ENCODE data around the gene DDX42. TPM values are rescaled to one million over a fixed set of nuclear protein-coding genes. Genes with fewer than 3 reads are reported as not detected.
A peak's percentile ranks its signal among the peaks of the same experiment; 100 is the strongest.
"Not testable (repeated sequence)": the region's sequence is repeated elsewhere in the genome, so short reads cannot be mapped to it uniquely, and the experiment has no call there.

The DDX42 gene
- total RNA-seq, 1 experiment from 2014 or later, result 128 TPM

GRCh38 chr17:63843387-63843888 is 69.5 kb downstream of the DDX42 start:
- ChIA-PET CTCF (interaction anchor here (0.6 to 2.3 kb wide), 8 partner anchors 9 to 381 kb away, joined by 3 to 9 read pairs (median 4); partner anchors contain the start of gene GH2), POLR2A (interaction anchor here (0.6 to 1.2 kb wide), 2 partner anchors 17 to 447 kb away, joined by 7 to 8 read pairs; no protein-coding TSS in a partner anchor)
- peaks cover 36% of the 10 kb centered on the region for H3K27me3 Mint-ChIP-seq (ENCODE audit: low read depth)
- H3K4me1 Mint-ChIP-seq, result peaks cover 31% of the 10 kb centered on the region
- peak overlapping the region; percentile 84 for H3K27ac Mint-ChIP-seq
- not testable (repeated sequence) for H3K9me3 Mint-ChIP-seq; ATAC-seq; DNase-seq (ENCODE audit: low spot score); H3K36me3 Mint-ChIP-seq
- peak overlapping the region; percentile 78 for H3K4me3 Mint-ChIP-seq

- ChIA-PET POLR2A (interaction anchor here (0.6 to 1.2 kb wide), 2 partner anchors 18 to 448 kb away, joined by 7 to 8 read pairs; no protein-coding TSS in a partner anchor), CTCF (interaction anchor here (0.6 to 2.3 kb wide), 4 partner anchors 12 to 380 kb away, joined by 3 to 9 read pairs (median 3); no protein-coding TSS in a partner anchor)
- peaks cover 42% of the 10 kb centered on the region for H3K27me3 Mint-ChIP-seq (ENCODE audit: low read depth)
- TF ChIP-seq JAZF1 (CRISPR knock-in tag; IDR thresholded peaks at IDR 0.05), result no peak
- no peak for TF ChIP-seq AR (CRISPR knock-in tag; IDR thresholded peaks at IDR 0.05)
- no peak for TF ChIP-seq ETV6 (CRISPR knock-in tag; IDR thresholded peaks at IDR 0.05)
- TF ChIP-seq ZSCAN18 (CRISPR knock-in tag; IDR thresholded peaks at IDR 0.05), result no peak
- TF ChIP-seq FOXP4 (CRISPR knock-in tag; IDR thresholded peaks at IDR 0.05), result no peak
- TF ChIP-seq RORB (CRISPR knock-in tag; IDR thresholded peaks at IDR 0.05), result no peak
- TF ChIP-seq PRRX2 (CRISPR knock-in tag; IDR thresholded peaks at IDR 0.05), result no peak
- TF ChIP-seq ZBTB21 (CRISPR knock-in tag; IDR thresholded peaks at IDR 0.05; ENCODE audit: borderline replicate concordance), result no peak
- no peak for TF ChIP-seq IRF1 (CRISPR knock-in tag; IDR thresholded peaks at IDR 0.05)
- TF ChIP-seq ZNF416 (CRISPR knock-in tag; IDR thresholded peaks at IDR 0.05), result no peak
- no peak for TF ChIP-seq SP1 (CRISPR knock-in tag; conservative IDR thresholded peaks at IDR 0.05)
- TF ChIP-seq FOXK1 (CRISPR knock-in tag; IDR thresholded peaks at IDR 0.05), result no peak
- no peak for TF ChIP-seq ERG (CRISPR knock-in tag; IDR thresholded peaks at IDR 0.05)
- no peak for TF ChIP-seq USF2 (CRISPR knock-in tag; IDR thresholded peaks at IDR 0.05)
- no peak for TF ChIP-seq OVOL2 (CRISPR knock-in tag; IDR thresholded peaks at IDR 0.05; ENCODE audit: borderline replicate concordance)
- no peak for DNase-seq (ENCODE audit: low spot score)
- peaks cover 6% of the 10 kb centered on the region for H3K36me3 Mint-ChIP-seq
- no peak for ATAC-seq
- peaks cover 9% of the 10 kb centered on the region for H3K9me3 Mint-ChIP-seq
- H3K4me3 Mint-ChIP-seq, result peak overlapping the region; percentile 78
- peaks cover 24% of the 10 kb centered on the region for H3K4me1 Mint-ChIP-seq
- H3K27ac Mint-ChIP-seq, result no peak overlapping the region
Measured at GRCh38 chr17:63843910-63844677, 70.1 kb downstream of the DDX42 start.

Measured in WTC11 (cell line).